ENCODE data around the gene RPLP2.

The RPLP2 gene

GRCh38 chr11:790721-791564, 18.8 kb upstream of the RPLP2 start:
- in situ Hi-C loops (cut with MboI; ENCODE audit: low sequenced_read_pairs): no loop called here

GRCh38 chr11:791658-792534, 17.9 kb upstream of the RPLP2 start:
- in situ Hi-C loops (cut with MboI; ENCODE audit: low sequenced_read_pairs): no loop called here

GRCh38 chr11:792535-792821, 17.3 kb upstream of the RPLP2 start:
- in situ Hi-C loops (cut with MboI; ENCODE audit: low sequenced_read_pairs): no loop called here

GRCh38 chr11:792873-793272, 16.9 kb upstream of the RPLP2 start:
- in situ Hi-C loops (cut with MboI; ENCODE audit: low sequenced_read_pairs): no loop called here

- in situ Hi-C loops (cut with MboI; ENCODE audit: low sequenced_read_pairs): no loop called here
Measured at GRCh38 chr11:793556-793955, 16.2 kb upstream of the RPLP2 start.

GRCh38 chr11:794013-794765, 15.6 kb upstream of the RPLP2 start:
- in situ Hi-C loops (cut with MboI; ENCODE audit: low sequenced_read_pairs): no loop called here

- in situ Hi-C loops (cut with MboI; ENCODE audit: low sequenced_read_pairs): no loop called here
Measured at GRCh38 chr11:794766-795633, 14.8 kb upstream of the RPLP2 start.

GRCh38 chr11:795634-796564, 13.9 kb upstream of the RPLP2 start:
- in situ Hi-C loops (cut with MboI; ENCODE audit: low sequenced_read_pairs): no loop called here

- in situ Hi-C loops (cut with MboI; ENCODE audit: low sequenced_read_pairs): no loop called here
Measured at GRCh38 chr11:796565-797295, 13.0 kb upstream of the RPLP2 start.

- in situ Hi-C loops (cut with MboI; ENCODE audit: low sequenced_read_pairs): no loop called here
Measured at GRCh38 chr11:797296-798092, 12.3 kb upstream of the RPLP2 start.

- in situ Hi-C loops (cut with MboI; ENCODE audit: low sequenced_read_pairs): no loop called here
Measured at GRCh38 chr11:798093-798713, 11.6 kb upstream of the RPLP2 start, which contains the start of gene SLC25A22. SLC25A22 (minus strand) TSS chr11:798281; CDS start chr11:795006, 3,275 bp downstream.

- in situ Hi-C loops (cut with MboI; ENCODE audit: low sequenced_read_pairs): no loop called here
Measured at GRCh38 chr11:799641-800316, 10.0 kb upstream of the RPLP2 start.

GRCh38 chr11:800473-800872, 9.3 kb upstream of the RPLP2 start:
- in situ Hi-C loops (cut with MboI; ENCODE audit: low sequenced_read_pairs): no loop called here

- in situ Hi-C loops (cut with MboI; ENCODE audit: low sequenced_read_pairs): no loop called here
Measured at GRCh38 chr11:801097-801780, 8.5 kb upstream of the RPLP2 start.

GRCh38 chr11:802018-802617, 7.6 kb upstream of the RPLP2 start:
- in situ Hi-C loops (cut with MboI; ENCODE audit: low sequenced_read_pairs): no loop called here

Data from HL-60/S4 treated with retinoic acid at 250 ng/mL for 4 days and 3 days (cell line).